GM23338 (cell line): ENCODE measurements around the gene RASAL3. TPM values are rescaled to one million over a fixed set of nuclear protein-coding genes. Genes with fewer than 3 reads are reported as not detected.

Experiments used
- ATAC-seq: fragments of 200-7000 bp; cut with Tn5 transposase; 3 replicates; pipeline ENCODE4 v1.9.1; 2020
- DNase-seq: peaks from one replicate; pipeline ENCODE4 v3.0.0-alpha.2; 2015; ENCODE audit warnings: low spot score
- H2AFZ ChIP-seq: fragments of 200-600 bp; sonication (generic); 2 replicates; pipeline ENCODE4 v1.8.0; 2016; ENCODE audit warnings: antibody characterized with exemption, mild to moderate bottlenecking, moderate library complexity
- H3F3A ChIP-seq: fragments of 200-600 bp; sonication (generic); replicated peaks from 2 replicates; pipeline ENCODE4 v1.8.0; 2017; ENCODE audit warnings: antibody characterized with exemption, mixed run types, low read depth
- H3K27ac ChIP-seq: fragments of 200-600 bp; sonication (generic); 2 replicates; pipeline ENCODE4 v1.6.1; 2016; ENCODE audit warnings: low read depth
- H3K27me3 ChIP-seq: fragments of 200-600 bp; sonication (generic); 2 replicates; pipeline ENCODE4 v1.8.0; 2016; ENCODE audit warnings: mild to moderate bottlenecking, mixed run types, moderate library complexity; ENCODE audit not compliant: insufficient read depth
- H3K36me3 ChIP-seq: fragments of 200-600 bp; sonication (generic); 2 replicates; pipeline ENCODE4 v1.8.0; 2016; ENCODE audit warnings: mild to moderate bottlenecking; ENCODE audit not compliant: insufficient read depth
- H3K4me1 ChIP-seq: fragments of 200-600 bp; sonication (generic); 2 replicates; pipeline ENCODE4 v1.8.0; 2016; ENCODE audit warnings: mild to moderate bottlenecking, moderate library complexity; ENCODE audit not compliant: insufficient read depth
- H3K4me2 ChIP-seq: fragments of 200-600 bp; sonication (generic); 2 replicates; pipeline ENCODE4 v1.7.1; 2017; ENCODE audit warnings: mixed run types
- H3K4me3 ChIP-seq: fragments of 200-600 bp; sonication (generic); 2 replicates; pipeline ENCODE4 v1.6.1; 2016; ENCODE audit warnings: mixed run types
- H3K79me2 ChIP-seq: fragments of 200-600 bp; sonication (generic); replicated peaks from 2 replicates; pipeline ENCODE4 v1.8.0; 2017; ENCODE audit warnings: mild to moderate bottlenecking; ENCODE audit not compliant: insufficient read depth
- H3K9me2 ChIP-seq: fragments of 200-600 bp; sonication (generic); 2 replicates; pipeline ENCODE4 v1.8.0; 2017; ENCODE audit not compliant: insufficient read depth
- H4K20me1 ChIP-seq: fragments of 200-600 bp; sonication (generic); replicated peaks from 2 replicates; pipeline ENCODE4 v1.8.0; 2017; ENCODE audit warnings: mild to moderate bottlenecking; ENCODE audit not compliant: insufficient read depth
- H3K27ac Mint-ChIP-seq: 2 replicates; pipeline ENCODE4 v1.8.0; 2020; ENCODE audit warnings: inconsistent platforms, mild to moderate bottlenecking, moderate library complexity, mixed read lengths
- H3K27me3 Mint-ChIP-seq: 3 replicates; pipeline ENCODE4 v1.8.0; 2022; ENCODE audit warnings: low read depth, mild to moderate bottlenecking, moderate library complexity, mixed read lengths, inconsistent platforms; ENCODE audit not compliant: insufficient read depth, poor library complexity
- H3K36me3 Mint-ChIP-seq: 3 replicates; pipeline ENCODE4 v1.8.0; 2021; ENCODE audit warnings: low read depth, mild to moderate bottlenecking, inconsistent platforms, moderate library complexity, mixed read lengths
- H3K4me1 Mint-ChIP-seq: 3 replicates; pipeline ENCODE4 v1.8.0; 2020; ENCODE audit warnings: mild to moderate bottlenecking, inconsistent platforms, mixed read lengths
- H3K4me3 Mint-ChIP-seq: 3 replicates; pipeline ENCODE4 v1.8.0; 2021; ENCODE audit warnings: moderate library complexity, mild to moderate bottlenecking, inconsistent platforms, mixed read lengths
- H3K9me3 Mint-ChIP-seq: 3 replicates; pipeline ENCODE4 v1.8.0; 2020; ENCODE audit warnings: moderate library complexity, mild to moderate bottlenecking, inconsistent platforms, mixed read lengths
- CREB1 ChIP-seq: fragments of 250-450 bp; sonication (Bioruptor Pico); IDR thresholded peaks from 2 replicates; pipeline ENCODE4 v1.5.0; 2020; ENCODE audit warnings: low read depth, mild to moderate bottlenecking, moderate library complexity
- EZH2 ChIP-seq: fragments of 200-600 bp; sonication (generic); IDR thresholded peaks from one replicate; pipeline ENCODE4 v1.8.0; 2017; ENCODE audit warnings: antibody characterized with exemption, mild to moderate bottlenecking, low read depth; ENCODE audit not compliant: unreplicated experiment
- EZH2phosphoT487 ChIP-seq: fragments of 200-600 bp; sonication (generic); IDR thresholded peaks from one replicate; pipeline ENCODE4 v1.8.1; 2018; ENCODE audit warnings: antibody characterized with exemption; ENCODE audit not compliant: unreplicated experiment
- JUNB ChIP-seq: IDR thresholded peaks from one replicate; pipeline ENCODE4 v1.6.1; 2016; ENCODE audit warnings: antibody characterized with exemption; ENCODE audit not compliant: unreplicated experiment
- NANOG ChIP-seq: IDR thresholded peaks from 2 replicates; pipeline ENCODE4 v1.6.1; 2016; ENCODE audit warnings: antibody characterized with exemption, borderline replicate concordance
- POLR2AphosphoS5 ChIP-seq: IDR thresholded peaks from 2 replicates; pipeline ENCODE4 v1.6.1; 2016; ENCODE audit warnings: antibody characterized with exemption, low read depth
- STAT1 ChIP-seq: IDR thresholded peaks from one replicate; pipeline ENCODE4 v1.6.1; 2016; ENCODE audit warnings: antibody characterized with exemption; ENCODE audit not compliant: unreplicated experiment
- ZNF114 ChIP-seq: fragments of 250-450 bp; sonication (Bioruptor Pico); IDR thresholded peaks from 2 replicates; pipeline ENCODE4 v1.5.0; 2020; ENCODE audit warnings: mild to moderate bottlenecking, moderate library complexity
- ZNF331 ChIP-seq: fragments of 250-450 bp; sonication (Bioruptor Pico); IDR thresholded peaks from 2 replicates; pipeline ENCODE4 v1.5.0; 2020; ENCODE audit warnings: low read depth, mild to moderate bottlenecking, moderate library complexity
- polyA plus RNA-seq: library from polyadenylated mRNA; unstranded; fragments of >200 nt; fragmentation: Nextera tagmentation; extraction: Ambion mirVana; gene quantifications from 2 replicates; pipeline ENCODE4 v1.2.1, GENCODE V29; 2016
- total RNA-seq: library from RNA; depleted of rRNA; stranded (reverse); fragments of >200 nt; shearing (Covaris generic); gene quantifications from 2 replicates; pipeline ENCODE4 v1.2.3, GENCODE V29; 2014
- TF ChIP-seq, protein P1 (sequence below): IDR thresholded peaks from one replicate; pipeline ENCODE4 v1.6.1; 2018; ENCODE audit warnings: antibody characterized with exemption; ENCODE audit not compliant: unreplicated experiment
- TF ChIP-seq, protein P2 (sequence below): fragments of 250-450 bp; sonication (Bioruptor Pico); IDR thresholded peaks from 2 replicates; pipeline ENCODE4 v1.5.0; 2020; ENCODE audit warnings: mild to moderate bottlenecking, moderate library complexity
- TF ChIP-seq, protein P3 (sequence below), 2 experiments: fragments of 200-600 bp in 1 of 2; sonication (generic) in 1 of 2; conservative IDR thresholded peaks; 2 replicates each; pipeline versions ENCODE4 v1.5.1 to v1.6.1; 2016 to 2017; ENCODE audit warnings: antibody characterized with exemption in 2 of 2, low read depth in 2 of 2, mild to moderate bottlenecking in 2 of 2, moderate library complexity in 1 of 2
- TF ChIP-seq, protein P4 (sequence below): IDR thresholded peaks from 2 replicates; pipeline ENCODE4 v1.6.1; 2016; ENCODE audit warnings: antibody characterized with exemption

The RASAL3 gene
- total and polyA plus RNA-seq, 2 experiments from 2014 or later = 1.8 to 1.9 TPM

DNA sequence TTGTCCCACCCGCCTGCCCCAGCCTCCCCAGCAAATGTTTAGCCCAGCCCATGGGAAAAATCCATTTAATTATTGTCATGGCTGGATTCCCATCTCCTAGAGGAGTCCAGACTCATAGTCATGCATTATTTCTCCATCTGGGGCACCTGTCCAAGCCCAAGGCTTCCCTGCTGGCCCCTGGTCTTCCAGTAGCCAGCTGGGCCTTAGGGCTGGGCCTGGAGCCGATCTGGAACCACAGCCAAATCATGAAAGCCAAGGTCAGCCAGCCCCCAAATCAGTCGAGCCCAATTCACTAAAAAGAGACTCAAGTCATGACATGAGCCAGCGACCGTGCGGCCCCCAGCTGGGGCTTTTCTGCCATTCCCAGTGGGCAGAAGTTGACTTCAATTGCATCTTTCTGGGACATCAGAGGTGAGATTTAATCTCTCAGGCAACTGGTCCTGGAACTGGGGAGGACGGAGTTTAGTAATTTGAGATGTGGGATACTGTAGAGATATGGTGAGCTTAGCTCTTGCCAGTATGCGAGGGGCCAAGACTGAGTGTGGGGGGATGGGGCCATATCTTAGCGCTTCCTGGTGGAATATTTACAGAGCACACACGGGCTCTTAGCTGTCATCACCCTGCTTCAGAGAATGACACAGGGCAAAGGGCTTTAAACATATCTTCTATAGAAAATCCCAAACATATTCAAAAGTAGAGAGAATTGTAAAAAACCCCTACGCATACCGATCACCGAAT lies 24.3 kb upstream of the RASAL3 start:
- TF ChIP-seq NANOG (no peak), ZNF331 (no peak), EZH2 (no peak), EZH2phosphoT487 (no peak), POLR2AphosphoS5 (no peak), CREB1 (no peak), JUNB (no peak), ZNF114 (CRISPR knock-in tag) (no peak), STAT1 (no peak)
- TF ChIP-seq, protein P1, sequence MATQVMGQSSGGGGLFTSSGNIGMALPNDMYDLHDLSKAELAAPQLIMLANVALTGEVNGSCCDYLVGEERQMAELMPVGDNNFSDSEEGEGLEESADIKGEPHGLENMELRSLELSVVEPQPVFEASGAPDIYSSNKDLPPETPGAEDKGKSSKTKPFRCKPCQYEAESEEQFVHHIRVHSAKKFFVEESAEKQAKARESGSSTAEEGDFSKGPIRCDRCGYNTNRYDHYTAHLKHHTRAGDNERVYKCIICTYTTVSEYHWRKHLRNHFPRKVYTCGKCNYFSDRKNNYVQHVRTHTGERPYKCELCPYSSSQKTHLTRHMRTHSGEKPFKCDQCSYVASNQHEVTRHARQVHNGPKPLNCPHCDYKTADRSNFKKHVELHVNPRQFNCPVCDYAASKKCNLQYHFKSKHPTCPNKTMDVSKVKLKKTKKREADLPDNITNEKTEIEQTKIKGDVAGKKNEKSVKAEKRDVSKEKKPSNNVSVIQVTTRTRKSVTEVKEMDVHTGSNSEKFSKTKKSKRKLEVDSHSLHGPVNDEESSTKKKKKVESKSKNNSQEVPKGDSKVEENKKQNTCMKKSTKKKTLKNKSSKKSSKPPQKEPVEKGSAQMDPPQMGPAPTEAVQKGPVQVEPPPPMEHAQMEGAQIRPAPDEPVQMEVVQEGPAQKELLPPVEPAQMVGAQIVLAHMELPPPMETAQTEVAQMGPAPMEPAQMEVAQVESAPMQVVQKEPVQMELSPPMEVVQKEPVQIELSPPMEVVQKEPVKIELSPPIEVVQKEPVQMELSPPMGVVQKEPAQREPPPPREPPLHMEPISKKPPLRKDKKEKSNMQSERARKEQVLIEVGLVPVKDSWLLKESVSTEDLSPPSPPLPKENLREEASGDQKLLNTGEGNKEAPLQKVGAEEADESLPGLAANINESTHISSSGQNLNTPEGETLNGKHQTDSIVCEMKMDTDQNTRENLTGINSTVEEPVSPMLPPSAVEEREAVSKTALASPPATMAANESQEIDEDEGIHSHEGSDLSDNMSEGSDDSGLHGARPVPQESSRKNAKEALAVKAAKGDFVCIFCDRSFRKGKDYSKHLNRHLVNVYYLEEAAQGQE = no peak
- TF ChIP-seq, protein P2, sequence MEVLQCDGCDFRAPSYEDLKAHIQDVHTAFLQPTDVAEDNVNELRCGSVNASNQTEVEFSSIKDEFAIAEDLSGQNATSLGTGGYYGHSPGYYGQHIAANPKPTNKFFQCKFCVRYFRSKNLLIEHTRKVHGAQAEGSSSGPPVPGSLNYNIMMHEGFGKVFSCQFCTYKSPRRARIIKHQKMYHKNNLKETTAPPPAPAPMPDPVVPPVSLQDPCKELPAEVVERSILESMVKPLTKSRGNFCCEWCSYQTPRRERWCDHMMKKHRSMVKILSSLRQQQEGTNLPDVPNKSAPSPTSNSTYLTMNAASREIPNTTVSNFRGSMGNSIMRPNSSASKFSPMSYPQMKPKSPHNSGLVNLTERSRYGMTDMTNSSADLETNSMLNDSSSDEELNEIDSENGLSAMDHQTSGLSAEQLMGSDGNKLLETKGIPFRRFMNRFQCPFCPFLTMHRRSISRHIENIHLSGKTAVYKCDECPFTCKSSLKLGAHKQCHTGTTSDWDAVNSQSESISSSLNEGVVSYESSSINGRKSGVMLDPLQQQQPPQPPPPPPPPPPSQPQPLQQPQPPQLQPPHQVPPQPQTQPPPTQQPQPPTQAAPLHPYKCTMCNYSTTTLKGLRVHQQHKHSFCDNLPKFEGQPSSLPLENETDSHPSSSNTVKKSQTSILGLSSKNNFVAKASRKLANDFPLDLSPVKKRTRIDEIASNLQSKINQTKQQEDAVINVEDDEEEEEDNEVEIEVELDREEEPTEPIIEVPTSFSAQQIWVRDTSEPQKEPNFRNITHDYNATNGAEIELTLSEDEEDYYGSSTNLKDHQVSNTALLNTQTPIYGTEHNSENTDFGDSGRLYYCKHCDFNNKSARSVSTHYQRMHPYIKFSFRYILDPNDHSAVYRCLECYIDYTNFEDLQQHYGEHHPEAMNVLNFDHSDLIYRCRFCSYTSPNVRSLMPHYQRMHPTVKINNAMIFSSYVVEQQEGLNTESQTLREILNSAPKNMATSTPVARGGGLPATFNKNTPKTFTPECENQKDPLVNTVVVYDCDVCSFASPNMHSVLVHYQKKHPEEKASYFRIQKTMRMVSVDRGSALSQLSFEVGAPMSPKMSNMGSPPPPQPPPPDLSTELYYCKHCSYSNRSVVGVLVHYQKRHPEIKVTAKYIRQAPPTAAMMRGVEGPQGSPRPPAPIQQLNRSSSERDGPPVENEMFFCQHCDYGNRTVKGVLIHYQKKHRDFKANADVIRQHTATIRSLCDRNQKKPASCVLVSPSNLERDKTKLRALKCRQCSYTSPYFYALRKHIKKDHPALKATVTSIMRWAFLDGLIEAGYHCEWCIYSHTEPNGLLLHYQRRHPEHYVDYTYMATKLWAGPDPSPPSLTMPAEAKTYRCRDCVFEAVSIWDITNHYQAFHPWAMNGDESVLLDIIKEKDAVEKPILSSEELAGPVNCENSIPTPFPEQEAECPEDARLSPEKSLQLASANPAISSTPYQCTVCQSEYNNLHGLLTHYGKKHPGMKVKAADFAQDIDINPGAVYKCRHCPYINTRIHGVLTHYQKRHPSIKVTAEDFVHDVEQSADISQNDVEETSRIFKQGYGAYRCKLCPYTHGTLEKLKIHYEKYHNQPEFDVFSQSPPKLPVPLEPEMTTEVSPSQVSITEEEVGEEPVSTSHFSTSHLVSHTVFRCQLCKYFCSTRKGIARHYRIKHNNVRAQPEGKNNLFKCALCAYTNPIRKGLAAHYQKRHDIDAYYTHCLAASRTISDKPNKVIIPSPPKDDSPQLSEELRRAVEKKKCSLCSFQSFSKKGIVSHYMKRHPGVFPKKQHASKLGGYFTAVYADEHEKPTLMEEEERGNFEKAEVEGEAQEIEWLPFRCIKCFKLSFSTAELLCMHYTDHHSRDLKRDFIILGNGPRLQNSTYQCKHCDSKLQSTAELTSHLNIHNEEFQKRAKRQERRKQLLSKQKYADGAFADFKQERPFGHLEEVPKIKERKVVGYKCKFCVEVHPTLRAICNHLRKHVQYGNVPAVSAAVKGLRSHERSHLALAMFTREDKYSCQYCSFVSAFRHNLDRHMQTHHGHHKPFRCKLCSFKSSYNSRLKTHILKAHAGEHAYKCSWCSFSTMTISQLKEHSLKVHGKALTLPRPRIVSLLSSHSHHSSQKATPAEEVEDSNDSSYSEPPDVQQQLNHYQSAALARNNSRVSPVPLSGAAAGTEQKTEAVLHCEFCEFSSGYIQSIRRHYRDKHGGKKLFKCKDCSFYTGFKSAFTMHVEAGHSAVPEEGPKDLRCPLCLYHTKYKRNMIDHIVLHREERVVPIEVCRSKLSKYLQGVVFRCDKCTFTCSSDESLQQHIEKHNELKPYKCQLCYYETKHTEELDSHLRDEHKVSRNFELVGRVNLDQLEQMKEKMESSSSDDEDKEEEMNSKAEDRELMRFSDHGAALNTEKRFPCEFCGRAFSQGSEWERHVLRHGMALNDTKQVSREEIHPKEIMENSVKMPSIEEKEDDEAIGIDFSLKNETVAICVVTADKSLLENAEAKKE (CRISPR knock-in tag) = no peak
- TF ChIP-seq, protein P3, sequence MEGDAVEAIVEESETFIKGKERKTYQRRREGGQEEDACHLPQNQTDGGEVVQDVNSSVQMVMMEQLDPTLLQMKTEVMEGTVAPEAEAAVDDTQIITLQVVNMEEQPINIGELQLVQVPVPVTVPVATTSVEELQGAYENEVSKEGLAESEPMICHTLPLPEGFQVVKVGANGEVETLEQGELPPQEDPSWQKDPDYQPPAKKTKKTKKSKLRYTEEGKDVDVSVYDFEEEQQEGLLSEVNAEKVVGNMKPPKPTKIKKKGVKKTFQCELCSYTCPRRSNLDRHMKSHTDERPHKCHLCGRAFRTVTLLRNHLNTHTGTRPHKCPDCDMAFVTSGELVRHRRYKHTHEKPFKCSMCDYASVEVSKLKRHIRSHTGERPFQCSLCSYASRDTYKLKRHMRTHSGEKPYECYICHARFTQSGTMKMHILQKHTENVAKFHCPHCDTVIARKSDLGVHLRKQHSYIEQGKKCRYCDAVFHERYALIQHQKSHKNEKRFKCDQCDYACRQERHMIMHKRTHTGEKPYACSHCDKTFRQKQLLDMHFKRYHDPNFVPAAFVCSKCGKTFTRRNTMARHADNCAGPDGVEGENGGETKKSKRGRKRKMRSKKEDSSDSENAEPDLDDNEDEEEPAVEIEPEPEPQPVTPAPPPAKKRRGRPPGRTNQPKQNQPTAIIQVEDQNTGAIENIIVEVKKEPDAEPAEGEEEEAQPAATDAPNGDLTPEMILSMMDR (conservative IDR thresholded peaks at IDR 0.05; ENCODE audit: low read depth in 2 of 2) = no peak
- TF ChIP-seq, protein P4, sequence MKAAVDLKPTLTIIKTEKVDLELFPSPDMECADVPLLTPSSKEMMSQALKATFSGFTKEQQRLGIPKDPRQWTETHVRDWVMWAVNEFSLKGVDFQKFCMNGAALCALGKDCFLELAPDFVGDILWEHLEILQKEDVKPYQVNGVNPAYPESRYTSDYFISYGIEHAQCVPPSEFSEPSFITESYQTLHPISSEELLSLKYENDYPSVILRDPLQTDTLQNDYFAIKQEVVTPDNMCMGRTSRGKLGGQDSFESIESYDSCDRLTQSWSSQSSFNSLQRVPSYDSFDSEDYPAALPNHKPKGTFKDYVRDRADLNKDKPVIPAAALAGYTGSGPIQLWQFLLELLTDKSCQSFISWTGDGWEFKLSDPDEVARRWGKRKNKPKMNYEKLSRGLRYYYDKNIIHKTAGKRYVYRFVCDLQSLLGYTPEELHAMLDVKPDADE = no peak
- H3K4me3 Mint-ChIP-seq = no peak overlapping the region

More for the DNA sequence above, 24.3 kb upstream of the RASAL3 start:
- H3K9me2 ChIP-seq = no peaks in the 10 kb centered on the region
- DNase-seq = no peak
- H3K4me3 ChIP-seq = no peak overlapping the region
- Mint-ChIP-seq H3K4me1 (no peaks in the 10 kb centered on the region), H3K27ac (no peak overlapping the region), H3K27me3 (no peaks in the 10 kb centered on the region), H3K36me3 (peaks cover 22% of the 10 kb centered on the region), H3K9me3 (peaks cover 68% of the 10 kb centered on the region)
- H2AFZ ChIP-seq = no peak overlapping the region
- no peak overlapping the region for H3K4me2 ChIP-seq
- H3F3A ChIP-seq = no peaks in the 10 kb centered on the region
- no peak for ATAC-seq
- H3K79me2 ChIP-seq = no peaks in the 10 kb centered on the region
- H3K36me3 ChIP-seq = no peaks in the 10 kb centered on the region
- H4K20me1 ChIP-seq = no peaks in the 10 kb centered on the region
- H3K27ac ChIP-seq = no peak overlapping the region
- H3K27me3 ChIP-seq = no peaks in the 10 kb centered on the region
- H3K4me1 ChIP-seq = no peaks in the 10 kb centered on the region
